NCI-H774 (cell line): ENCODE measurements around the gene ZIC1.

Experiments
- DNase-seq: peaks from one replicate; lab custom pipeline; 2025; lab: John Stamatoyannopoulos, UW

ZIC1 gene

GRCh38 chr3:147422601-147423536 is 13.7 kb downstream of the ZIC1 start:
- no peak for DNase-seq

- no peak for DNase-seq
Observed at GRCh38 chr3:147423537-147423797, 14.3 kb downstream of the ZIC1 start.

GRCh38 chr3:147423798-147424580 is 14.8 kb downstream of the ZIC1 start:
- DNase-seq: no peak

DNA sequence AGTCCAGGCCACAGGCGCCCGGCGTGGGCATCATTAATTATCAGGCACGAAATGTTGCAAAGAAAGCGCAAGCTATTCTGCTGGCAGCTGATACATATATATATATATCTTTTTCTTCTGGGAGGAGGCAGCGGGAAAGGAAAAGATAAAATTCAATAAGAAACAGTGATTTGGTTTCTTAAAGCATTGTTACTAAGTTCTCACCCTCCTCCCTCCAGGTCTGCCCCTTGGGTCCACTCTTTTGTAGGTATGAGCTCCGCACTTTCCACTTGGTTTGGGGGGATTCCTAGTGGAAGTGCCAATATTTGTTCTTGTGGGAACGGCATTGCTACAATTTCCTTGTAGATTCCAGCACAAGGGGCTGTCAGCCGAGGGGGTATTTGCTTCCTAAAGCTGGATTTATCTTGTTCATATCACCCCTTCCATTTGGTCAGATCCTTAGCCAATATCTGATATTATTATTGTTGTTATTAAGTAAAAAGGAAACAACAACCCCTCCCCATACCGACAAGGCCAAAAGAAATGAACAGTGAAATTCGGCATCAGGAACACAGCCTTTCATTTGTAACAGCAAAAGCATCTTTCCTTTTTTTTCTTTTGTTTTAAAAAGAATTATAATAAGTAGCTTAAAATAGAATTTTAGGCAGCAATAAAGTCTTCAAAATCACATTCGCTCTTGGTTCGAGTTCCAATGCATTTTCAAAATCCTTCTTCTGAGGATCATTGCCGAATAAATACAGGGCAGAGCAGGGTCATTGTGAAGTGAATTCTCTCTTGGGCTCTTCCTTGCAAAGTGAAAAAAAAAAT is 15.6 kb downstream of the ZIC1 start:
- no peak for DNase-seq

- DNase-seq: no peak
Observed at GRCh38 chr3:147425388-147425850, 16.3 kb downstream of the ZIC1 start.

GRCh38 chr3:147426931-147427330 is 17.8 kb downstream of the ZIC1 start:
- DNase-seq: no peak

- DNase-seq: no peak
Observed at GRCh38 chr3:147427746-147428145, 18.6 kb downstream of the ZIC1 start.

- no peak for DNase-seq
Observed at GRCh38 chr3:147428326-147428725, 19.2 kb downstream of the ZIC1 start.

DNA sequence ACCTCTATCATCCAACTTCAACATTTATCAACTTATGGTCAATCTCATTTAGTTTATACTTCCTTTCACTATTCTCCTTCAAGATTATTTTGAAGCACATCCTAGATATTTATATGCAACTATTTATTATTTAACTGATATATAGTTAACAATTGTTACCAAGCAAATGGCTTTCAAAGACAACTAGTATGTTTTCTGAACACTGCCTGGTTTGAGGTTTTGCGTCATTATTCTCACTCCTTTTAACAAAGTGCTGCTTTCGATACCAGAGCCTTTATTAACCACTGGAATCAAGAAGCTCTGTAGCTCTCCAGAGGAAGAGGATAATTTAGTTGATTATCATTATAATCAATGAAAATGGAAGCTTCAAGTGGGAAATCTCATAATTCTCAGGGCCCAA is 19.6 kb downstream of the ZIC1 start:
- DNase-seq: no peak

GRCh38 chr3:147431751-147432150 is 22.6 kb downstream of the ZIC1 start:
- no peak for DNase-seq

- no peak for DNase-seq
Observed at GRCh38 chr3:147447224-147447623, 38.1 kb downstream of the ZIC1 start.

- no peak for DNase-seq
Observed at GRCh38 chr3:147449669-147450068, 40.5 kb downstream of the ZIC1 start.

DNA sequence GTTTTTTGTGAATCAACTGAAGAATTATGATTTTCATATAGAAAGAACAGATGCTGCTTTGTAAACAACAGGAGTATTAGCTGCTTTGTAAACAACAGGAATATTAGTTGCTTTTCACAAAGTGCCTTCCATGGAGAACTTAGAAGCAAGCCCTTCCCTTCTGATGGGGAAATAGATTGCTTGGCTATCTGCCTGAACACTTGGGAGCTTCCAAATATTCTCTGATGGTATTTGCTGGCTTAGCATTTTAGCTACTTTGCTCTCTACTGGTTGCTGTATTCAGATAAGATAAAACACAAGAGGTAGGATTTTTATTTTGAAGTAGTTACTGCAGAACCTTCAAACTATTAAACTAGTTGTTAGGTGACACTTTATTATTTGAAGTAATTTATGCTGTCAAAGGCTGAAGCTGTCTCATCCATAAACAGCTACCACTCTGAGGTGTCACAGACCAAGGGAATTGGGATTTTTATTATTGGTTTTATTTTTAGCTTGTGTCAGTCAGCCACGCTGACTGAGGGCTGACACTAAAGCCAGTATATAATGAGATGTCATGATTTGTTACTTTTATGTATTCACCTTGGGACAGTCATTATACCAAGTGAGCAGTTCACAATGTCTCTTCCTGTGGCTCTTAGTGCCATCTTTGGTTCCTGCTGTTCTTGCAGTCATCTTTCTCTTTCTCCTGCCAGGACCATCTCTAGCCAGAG is 50.0 kb downstream of the ZIC1 start:
- DNase-seq: no peak

- DNase-seq: no peak
Observed at GRCh38 chr3:147462856-147463255, 53.7 kb downstream of the ZIC1 start.
